Nephron (organoid): ENCODE results near the gene DCHS1.

Experiments
- H3K27ac Mint-ChIP-seq, 3 experiments: 2 replicates each; pipeline ENCODE4 v1.8.0; 2020; ENCODE audit warnings: mixed read lengths in 3 of 3, mild to moderate bottlenecking in 2 of 3, moderate library complexity in 1 of 3
- H3K27me3 Mint-ChIP-seq: 2 replicates; pipeline ENCODE4 v1.8.0; 2021; ENCODE audit warnings: low read depth, mild to moderate bottlenecking, moderate library complexity, mixed read lengths
- H3K36me3 Mint-ChIP-seq: 2 replicates; pipeline ENCODE4 v1.8.0; 2020; ENCODE audit warnings: low read depth, mixed read lengths
- H3K4me1 Mint-ChIP-seq: 2 replicates; pipeline ENCODE4 v1.8.0; 2020; ENCODE audit warnings: mixed read lengths
- H3K4me3 Mint-ChIP-seq, 3 experiments: 2 replicates each; pipeline ENCODE4 v1.8.0; 2020; ENCODE audit warnings: mild to moderate bottlenecking in 3 of 3, mixed read lengths in 3 of 3, moderate library complexity in 2 of 3
- H3K9me3 Mint-ChIP-seq: 2 replicates; pipeline ENCODE4 v1.8.0; 2020; ENCODE audit warnings: mixed read lengths
- TF ChIP-seq, protein P1 (sequence below), 3 experiments: fragments of 200-600 bp; sonication (generic); IDR thresholded peaks; one replicate each; pipeline ENCODE4 v1.5.0; 2021; ENCODE audit warnings: antibody characterized with exemption in 3 of 3; ENCODE audit not compliant: unreplicated experiment in 3 of 3

The DCHS1 gene

DNA sequence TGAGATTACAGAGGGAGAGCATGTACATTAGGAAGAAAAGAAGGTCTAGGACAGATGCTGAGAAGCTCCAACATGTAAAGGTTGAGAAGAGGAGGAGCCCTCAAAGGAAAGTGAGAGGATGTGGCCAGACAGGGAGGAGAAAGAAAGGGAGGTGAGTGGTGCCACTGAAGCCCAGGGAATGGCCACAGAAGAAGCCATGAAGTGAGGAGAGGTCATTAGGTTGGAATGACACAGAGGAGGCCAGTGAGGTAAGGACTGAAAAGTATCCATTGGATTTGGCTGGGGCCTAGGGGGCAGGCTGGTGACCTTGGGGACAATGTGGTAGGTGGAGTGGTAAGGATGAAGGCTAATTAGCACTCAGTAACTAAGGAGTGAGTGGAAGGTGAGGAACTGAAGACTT lies 3.0 kb upstream of the DCHS1 start:
- Mint-ChIP-seq H3K4me3 (no peak overlapping the region), H3K27me3 (peaks cover 9% of the 10 kb centered on the region), H3K4me1 (peaks cover 18% of the 10 kb centered on the region), H3K36me3 (no peaks in the 10 kb centered on the region), H3K27ac (no peak overlapping the region), H3K9me3 (no peaks in the 10 kb centered on the region)
- TF ChIP-seq, protein P1, sequence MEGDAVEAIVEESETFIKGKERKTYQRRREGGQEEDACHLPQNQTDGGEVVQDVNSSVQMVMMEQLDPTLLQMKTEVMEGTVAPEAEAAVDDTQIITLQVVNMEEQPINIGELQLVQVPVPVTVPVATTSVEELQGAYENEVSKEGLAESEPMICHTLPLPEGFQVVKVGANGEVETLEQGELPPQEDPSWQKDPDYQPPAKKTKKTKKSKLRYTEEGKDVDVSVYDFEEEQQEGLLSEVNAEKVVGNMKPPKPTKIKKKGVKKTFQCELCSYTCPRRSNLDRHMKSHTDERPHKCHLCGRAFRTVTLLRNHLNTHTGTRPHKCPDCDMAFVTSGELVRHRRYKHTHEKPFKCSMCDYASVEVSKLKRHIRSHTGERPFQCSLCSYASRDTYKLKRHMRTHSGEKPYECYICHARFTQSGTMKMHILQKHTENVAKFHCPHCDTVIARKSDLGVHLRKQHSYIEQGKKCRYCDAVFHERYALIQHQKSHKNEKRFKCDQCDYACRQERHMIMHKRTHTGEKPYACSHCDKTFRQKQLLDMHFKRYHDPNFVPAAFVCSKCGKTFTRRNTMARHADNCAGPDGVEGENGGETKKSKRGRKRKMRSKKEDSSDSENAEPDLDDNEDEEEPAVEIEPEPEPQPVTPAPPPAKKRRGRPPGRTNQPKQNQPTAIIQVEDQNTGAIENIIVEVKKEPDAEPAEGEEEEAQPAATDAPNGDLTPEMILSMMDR (IDR thresholded peaks at IDR 0.05; ENCODE audit: unreplicated experiment in 3 of 3): no peak

DNA sequence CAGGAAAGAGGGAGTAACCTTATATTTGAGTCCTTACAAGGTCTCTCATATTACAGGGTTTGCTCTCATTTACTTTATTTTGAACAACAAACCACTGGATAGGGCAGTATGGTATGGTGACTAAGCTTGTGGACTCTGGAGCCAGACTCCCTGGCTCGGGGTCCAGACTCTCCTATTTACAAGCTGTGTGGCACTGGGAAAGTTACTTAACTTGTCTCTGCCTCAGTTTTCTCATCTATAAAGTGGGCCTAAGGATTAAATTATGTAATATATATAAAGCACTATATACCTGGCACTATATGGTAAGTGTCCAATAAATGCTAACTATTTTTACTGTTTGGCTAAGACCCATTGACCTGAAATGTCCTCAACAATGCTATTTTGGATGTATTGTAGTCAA lies 1.7 kb upstream of the DCHS1 start:
- Mint-ChIP-seq H3K27me3 (peaks cover 4% of the 10 kb centered on the region), H3K9me3 (no peaks in the 10 kb centered on the region), H3K4me1 (peaks cover 10% of the 10 kb centered on the region), H3K27ac (peak overlapping the region; percentile 60 to 89 (median 85)), H3K36me3 (no peaks in the 10 kb centered on the region), H3K4me3 (peak overlapping the region; percentile 88 to 91 (median 90))
- TF ChIP-seq, protein P1 (IDR thresholded peaks at IDR 0.05; ENCODE audit: unreplicated experiment in 3 of 3): no peak

DNA sequence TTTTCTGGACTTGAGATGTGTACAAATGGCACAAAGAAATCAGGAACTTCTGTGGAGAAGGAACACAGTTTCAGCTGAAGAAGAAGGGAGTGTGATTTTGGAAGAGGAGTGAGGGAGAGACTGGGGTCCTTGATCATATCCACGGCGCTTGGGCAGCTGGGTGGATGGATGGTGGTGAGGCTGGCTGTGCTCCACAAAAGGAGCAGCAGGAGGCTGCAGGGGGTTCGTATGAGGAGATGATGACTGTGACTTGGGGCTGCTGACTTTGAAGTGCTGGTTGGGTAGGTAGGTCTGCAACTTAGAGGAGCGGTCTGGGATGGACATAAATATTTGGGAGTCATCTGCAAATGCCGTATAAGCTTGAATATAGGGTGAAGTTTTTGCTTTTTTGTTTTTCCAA lies 1.3 kb upstream of the DCHS1 start:
- Mint-ChIP-seq H3K9me3 (no peaks in the 10 kb centered on the region), H3K27me3 (peaks cover 4% of the 10 kb centered on the region), H3K4me3 (peak overlapping the region; percentile 88 to 91 (median 90)), H3K36me3 (no peaks in the 10 kb centered on the region), H3K4me1 (peaks cover 10% of the 10 kb centered on the region), H3K27ac (peak overlapping the region; percentile 60 to 89 (median 85))
- TF ChIP-seq, protein P1 (IDR thresholded peaks at IDR 0.05; ENCODE audit: unreplicated experiment in 3 of 3): no peak

DNA sequence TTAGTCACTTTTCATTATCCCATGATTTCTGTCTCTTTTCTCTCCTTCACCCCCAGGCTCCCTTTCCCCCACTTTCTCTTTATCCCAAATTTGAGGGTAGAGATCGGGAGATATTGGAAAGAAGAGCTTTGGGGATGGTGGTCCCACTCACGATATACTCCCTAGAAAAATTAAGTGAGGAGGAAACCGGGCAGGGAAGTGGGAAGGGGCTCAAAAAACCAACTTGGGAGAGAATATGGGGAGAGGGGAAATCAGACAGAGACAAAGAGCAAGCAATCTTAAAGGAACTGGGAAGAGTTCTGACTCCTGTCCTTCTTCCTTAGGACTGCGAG lies 941 bp upstream of the DCHS1 start:
- H3K27me3 Mint-ChIP-seq: peaks cover 4% of the 10 kb centered on the region

DNA sequence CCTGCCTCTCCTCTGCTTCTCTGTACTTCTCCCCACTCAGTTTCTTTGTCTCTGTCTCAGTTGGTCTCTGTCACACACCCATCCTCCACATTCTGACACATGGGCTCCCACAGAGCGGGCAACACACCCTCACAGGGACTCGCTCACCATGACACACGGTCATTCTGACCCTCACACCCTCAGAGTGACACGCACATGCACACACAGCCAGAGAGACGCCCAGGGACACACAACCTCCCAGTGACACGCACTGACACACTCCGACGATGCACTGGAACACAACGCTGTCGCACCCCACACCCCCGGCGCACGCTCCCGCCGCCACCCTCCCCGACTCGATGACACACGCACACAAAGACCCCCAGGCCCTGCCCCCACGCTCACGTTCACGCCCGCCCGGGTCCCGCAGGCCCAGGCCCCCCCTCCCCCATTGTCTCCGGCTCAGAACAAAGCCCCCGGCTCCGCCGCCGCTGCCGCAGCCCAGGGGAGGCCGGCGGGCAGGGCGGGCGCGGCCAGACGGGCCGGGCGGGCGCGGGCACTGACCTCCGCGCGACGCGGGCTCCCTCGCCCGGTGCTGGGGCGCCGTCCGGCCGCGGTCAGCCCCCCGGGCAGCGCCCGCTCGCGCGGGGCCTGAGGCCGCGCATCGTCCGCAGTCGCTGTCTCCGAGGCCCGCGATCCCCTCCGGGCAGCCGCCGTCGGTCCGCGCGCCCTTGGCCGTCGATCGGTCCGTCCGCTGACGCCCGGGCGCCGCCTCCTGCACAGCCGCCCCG lies 404 bp downstream of the DCHS1 start:
- TF ChIP-seq, protein P1 (IDR thresholded peaks at IDR 0.05; ENCODE audit: unreplicated experiment in 3 of 3): no peak
- peaks cover 4% of the 10 kb centered on the region for H3K27me3 Mint-ChIP-seq
- no peaks in the 10 kb centered on the region for H3K9me3 Mint-ChIP-seq
- no peak overlapping the region for H3K4me3 Mint-ChIP-seq
- no peaks in the 10 kb centered on the region for H3K36me3 Mint-ChIP-seq
- no peak overlapping the region for H3K27ac Mint-ChIP-seq
- peaks cover 10% of the 10 kb centered on the region for H3K4me1 Mint-ChIP-seq

More for the DNA sequence above, 941 bp upstream of the DCHS1 start:
- peak overlapping the region; percentile 88 to 91 (median 90) for H3K4me3 Mint-ChIP-seq
- TF ChIP-seq, protein P1 (IDR thresholded peaks at IDR 0.05; ENCODE audit: unreplicated experiment in 3 of 3): no peak
- H3K27ac Mint-ChIP-seq: peak overlapping the region; percentile 60 to 89 (median 85)
- no peaks in the 10 kb centered on the region for H3K9me3 Mint-ChIP-seq
- H3K36me3 Mint-ChIP-seq: no peaks in the 10 kb centered on the region
- peaks cover 10% of the 10 kb centered on the region for H3K4me1 Mint-ChIP-seq
